ENCODE results near the gene TXNDC9. TPM values are rescaled to one million over a fixed set of nuclear protein-coding genes. Genes with fewer than 3 reads are reported as not detected.
"Not testable (repeated sequence)": the region's sequence is repeated elsewhere in the genome, so short reads cannot be mapped to it uniquely, and the experiment has no call there.

Gene TXNDC9
- total RNA-seq, 2 experiments from 2014 or later, result 28.5 to 31.7 TPM

GRCh38 chr2:99374747-99375146 lies 38.6 kb upstream of the TXNDC9 start:
- no TSS peak for BruUV-seq (replicated peaks)
- peaks cover 97% of the 10 kb centered on the region for H3K36me3 ChIP-seq (ENCODE audit: insufficient read depth, low read length)

GRCh38 chr2:99373144-99373543 lies 37.0 kb upstream of the TXNDC9 start:
- H2AFZ ChIP-seq (ENCODE audit: low read length), result no peak overlapping the region
- DNase-seq (ENCODE audit: low spot score), result no peak
- H3K36me3 ChIP-seq (ENCODE audit: insufficient read depth, low read length), result peaks cover 97% of the 10 kb centered on the region
- H4K20me1 ChIP-seq (ENCODE audit: insufficient read depth, low read length), result no peaks in the 10 kb centered on the region
- H3K9me3 ChIP-seq (ENCODE audit: low read length), result peaks cover 25% of the 10 kb centered on the region; the same call in 1 of the 2 replicates
- H3K79me2 ChIP-seq (ENCODE audit: insufficient read depth, low read depth, low read length), result no peaks in the 10 kb centered on the region
- intact Hi-C loops (cut with micrococcal nuclease; ENCODE audit: unreplicated experiment), result no loop called here
- CTCF ChIA-PET (ENCODE audit: unreplicated experiment), result no interaction called here
- no peak overlapping the region for H3K4me2 ChIP-seq (ENCODE audit: low read length)
- no TSS peak for BruUV-seq (replicated peaks)
- no peak for TF ChIP-seq CTCF (conservative IDR thresholded peaks at IDR 0.05; ENCODE audit: low read length)
- no peaks in the 10 kb centered on the region for H3K4me1 ChIP-seq (ENCODE audit: insufficient read depth, low read length, poor library complexity, severe bottlenecking)
- H3K27ac ChIP-seq (ENCODE audit: low read depth, low read length, poor library complexity, severe bottlenecking), result no peak overlapping the region
- POLR2A ChIA-PET, result no interaction called here
- H3K4me3 ChIP-seq (ENCODE audit: low read depth, low read length, poor library complexity, severe bottlenecking), result no peak overlapping the region
- H3K9me2 ChIP-seq (ENCODE audit: insufficient read depth, low read length), result no peaks in the 10 kb centered on the region

More at GRCh38 chr2:99374747-99375146, 38.6 kb upstream of the TXNDC9 start:
- Histone ChIP-seq H3K4me3 (ENCODE audit: low read depth, low read length, poor library complexity, severe bottlenecking) (no peak overlapping the region), H3K9me2 (ENCODE audit: insufficient read depth, low read length) (no peaks in the 10 kb centered on the region), H3K9me3 (ENCODE audit: low read length) (peaks cover 25% of the 10 kb centered on the region; the same call in 1 of the 2 replicates), H3K4me1 (ENCODE audit: insufficient read depth, low read length, poor library complexity, severe bottlenecking) (no peaks in the 10 kb centered on the region), H3K4me2 (ENCODE audit: low read length) (no peak overlapping the region), H4K20me1 (ENCODE audit: insufficient read depth, low read length) (no peaks in the 10 kb centered on the region), H3K27ac (ENCODE audit: low read depth, low read length, poor library complexity, severe bottlenecking) (no peak overlapping the region), H2AFZ (ENCODE audit: low read length) (no peak overlapping the region), H3K79me2 (ENCODE audit: insufficient read depth, low read depth, low read length) (no peaks in the 10 kb centered on the region)
- CTCF ChIA-PET (ENCODE audit: unreplicated experiment), result no interaction called here
- no peak for TF ChIP-seq EZH2phosphoT487 (IDR thresholded peaks at IDR 0.05; ENCODE audit: borderline replicate concordance, low read depth, low read length)
- TF ChIP-seq CTCF (conservative IDR thresholded peaks at IDR 0.05; ENCODE audit: low read length), result no peak
- intact Hi-C loops (cut with micrococcal nuclease; ENCODE audit: unreplicated experiment), result no loop called here
- POLR2A ChIA-PET, result interaction anchor here (1.0 kb wide), 1 partner anchor 33 kb away, joined by 5 read pairs; no protein-coding TSS in a partner anchor
- no peak for DNase-seq (ENCODE audit: low spot score)

- BruUV-seq (replicated peaks); H3K9me2 ChIP-seq (ENCODE audit: insufficient read depth, low read length); H3K4me2 ChIP-seq (ENCODE audit: low read length); H3K4me1 ChIP-seq (ENCODE audit: insufficient read depth, low read length, poor library complexity, severe bottlenecking); CTCF ChIA-PET (ENCODE audit: unreplicated experiment); H4K20me1 ChIP-seq (ENCODE audit: insufficient read depth, low read length); DNase-seq (ENCODE audit: low spot score); H2AFZ ChIP-seq (ENCODE audit: low read length); H3K79me2 ChIP-seq (ENCODE audit: insufficient read depth, low read depth, low read length); POLR2A ChIA-PET; intact Hi-C loops (cut with micrococcal nuclease; ENCODE audit: unreplicated experiment); H3K4me3 ChIP-seq (ENCODE audit: low read depth, low read length, poor library complexity, severe bottlenecking); H3K27ac ChIP-seq (ENCODE audit: low read depth, low read length, poor library complexity, severe bottlenecking): not testable (repeated sequence)
- peaks cover 96% of the 10 kb centered on the region for H3K36me3 ChIP-seq (ENCODE audit: insufficient read depth, low read length)
- 0 out of 2 replicates have a peak, but pooled peaks cover 12% of the 10 kb centered on the region for H3K9me3 ChIP-seq (ENCODE audit: low read length)
Observed at GRCh38 chr2:99368854-99369253, 32.7 kb upstream of the TXNDC9 start.

Measured in OCI-LY7 (cell line).